OCI-LY3 (cell line): ENCODE data around the gene NBEA.
"Not testable (repeated sequence)": the region's sequence is repeated elsewhere in the genome, so short reads cannot be mapped to it uniquely, and the experiment has no call there.

ENCODE experiments used
- H2AFZ ChIP-seq: fragments of 200-600, 300-600 bp; shearing (Covaris generic); 2 replicates; pipeline ENCODE4 v1.6.0; 2014; ENCODE audit warnings: antibody characterized with exemption, low read depth, low read length
- H3K27ac ChIP-seq: fragments of 200-600, 300-600 bp; sonication (generic); 2 replicates; pipeline ENCODE4 v1.5.1; 2014; ENCODE audit warnings: mild to moderate bottlenecking, low read length, moderate library complexity, mixed read lengths
- H3K27me3 ChIP-seq: fragments of 200-600, 300-600 bp; sonication (generic); 2 replicates; pipeline ENCODE4 v1.6.1; 2014; ENCODE audit warnings: low read depth, low read length, mixed read lengths
- H3K36me3 ChIP-seq: fragments of 200-600, 300-600 bp; sonication (generic); replicated peaks from 2 replicates; pipeline ENCODE3; 2014; ENCODE audit warnings: low read depth, low read length, mixed read lengths
- H3K4me1 ChIP-seq: fragments of 300-600, 200-600 bp; sonication (generic); 2 replicates; pipeline ENCODE4 v1.6.1; 2014; ENCODE audit warnings: low read length, mixed read lengths
- H3K4me2 ChIP-seq: fragments of 200-600, 300-600 bp; sonication (generic); 2 replicates; pipeline ENCODE4 v1.6.1; 2014; ENCODE audit warnings: low read length, mixed read lengths
- H3K4me3 ChIP-seq: fragments of 300-600, 200-600 bp; sonication (generic); 2 replicates; pipeline ENCODE4 v1.5.1; 2014; ENCODE audit warnings: antibody characterized with exemption, mild to moderate bottlenecking, low read length, moderate library complexity
- H3K79me2 ChIP-seq: fragments of 300-600, 200-600 bp; shearing (Covaris generic); 2 replicates; pipeline ENCODE4 v1.6.1; 2014; ENCODE audit warnings: mild to moderate bottlenecking, low read length, mixed read lengths
- H3K9ac ChIP-seq: fragments of 300-600, 200-600 bp; shearing (Covaris generic); 2 replicates; pipeline ENCODE4 v1.6.0; 2014; ENCODE audit warnings: mild to moderate bottlenecking, low read length, moderate library complexity
- H3K9me3 ChIP-seq: fragments of 200-600, 300-600 bp; shearing (Covaris generic); 2 replicates; pipeline ENCODE4 v1.6.1; 2014; ENCODE audit warnings: low read length, mixed read lengths; ENCODE audit not compliant: insufficient read depth
- H4K20me1 ChIP-seq: fragments of 200-600, 300-600 bp; sonication (generic); 2 replicates; pipeline ENCODE4 v1.6.1; 2016; ENCODE audit warnings: low read length, mixed read lengths; ENCODE audit not compliant: insufficient read depth
- EZH2phosphoT487 ChIP-seq: fragments of 200-600 bp; shearing (Covaris generic); IDR thresholded peaks from 2 replicates; pipeline ENCODE4 v1.6.1; 2018; ENCODE audit warnings: antibody characterized with exemption, mixed run types, low read depth
- TF ChIP-seq, protein P1 (sequence below): fragments of 200-600, 300-600 bp; sonication (generic); IDR thresholded peaks from 2 replicates; pipeline ENCODE4 v1.5.1; 2014; ENCODE audit warnings: antibody characterized with exemption, low read length, low read depth

NBEA gene

DNA sequence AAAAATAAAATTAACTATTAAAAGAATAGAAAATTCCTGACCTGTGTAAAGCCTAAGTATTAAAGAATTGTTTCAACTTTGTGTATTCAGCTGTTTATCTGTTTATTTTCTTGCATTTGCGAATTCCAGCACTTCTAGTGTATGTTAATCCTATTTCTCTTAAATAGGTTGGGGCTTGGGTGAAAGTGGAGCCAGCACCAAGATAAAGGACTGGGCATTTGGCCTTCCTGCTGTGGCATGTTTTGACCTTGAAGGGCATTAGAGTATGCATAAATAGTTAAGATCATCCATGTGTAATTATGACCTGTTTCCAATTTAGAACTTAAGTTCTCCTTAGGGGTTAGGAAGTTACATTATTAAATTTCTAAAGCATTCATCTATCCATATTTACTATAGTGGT, 151.3 kb downstream of the NBEA start:
- Histone ChIP-seq H3K36me3 (no peaks in the 10 kb centered on the region), H3K4me1 (no peaks in the 10 kb centered on the region), H3K27ac (no peak overlapping the region), H3K4me2 (no peak overlapping the region), H3K9me3 (no peaks in the 10 kb centered on the region), H4K20me1 (no peaks in the 10 kb centered on the region), H3K79me2 (no peaks in the 10 kb centered on the region), H3K4me3 (no peak overlapping the region), H2AFZ (no peak overlapping the region), H3K27me3 (no peaks in the 10 kb centered on the region), H3K9ac (no peak overlapping the region)
- TF ChIP-seq, protein P1, sequence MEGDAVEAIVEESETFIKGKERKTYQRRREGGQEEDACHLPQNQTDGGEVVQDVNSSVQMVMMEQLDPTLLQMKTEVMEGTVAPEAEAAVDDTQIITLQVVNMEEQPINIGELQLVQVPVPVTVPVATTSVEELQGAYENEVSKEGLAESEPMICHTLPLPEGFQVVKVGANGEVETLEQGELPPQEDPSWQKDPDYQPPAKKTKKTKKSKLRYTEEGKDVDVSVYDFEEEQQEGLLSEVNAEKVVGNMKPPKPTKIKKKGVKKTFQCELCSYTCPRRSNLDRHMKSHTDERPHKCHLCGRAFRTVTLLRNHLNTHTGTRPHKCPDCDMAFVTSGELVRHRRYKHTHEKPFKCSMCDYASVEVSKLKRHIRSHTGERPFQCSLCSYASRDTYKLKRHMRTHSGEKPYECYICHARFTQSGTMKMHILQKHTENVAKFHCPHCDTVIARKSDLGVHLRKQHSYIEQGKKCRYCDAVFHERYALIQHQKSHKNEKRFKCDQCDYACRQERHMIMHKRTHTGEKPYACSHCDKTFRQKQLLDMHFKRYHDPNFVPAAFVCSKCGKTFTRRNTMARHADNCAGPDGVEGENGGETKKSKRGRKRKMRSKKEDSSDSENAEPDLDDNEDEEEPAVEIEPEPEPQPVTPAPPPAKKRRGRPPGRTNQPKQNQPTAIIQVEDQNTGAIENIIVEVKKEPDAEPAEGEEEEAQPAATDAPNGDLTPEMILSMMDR: no peak
- no peak for TF ChIP-seq EZH2phosphoT487

DNA sequence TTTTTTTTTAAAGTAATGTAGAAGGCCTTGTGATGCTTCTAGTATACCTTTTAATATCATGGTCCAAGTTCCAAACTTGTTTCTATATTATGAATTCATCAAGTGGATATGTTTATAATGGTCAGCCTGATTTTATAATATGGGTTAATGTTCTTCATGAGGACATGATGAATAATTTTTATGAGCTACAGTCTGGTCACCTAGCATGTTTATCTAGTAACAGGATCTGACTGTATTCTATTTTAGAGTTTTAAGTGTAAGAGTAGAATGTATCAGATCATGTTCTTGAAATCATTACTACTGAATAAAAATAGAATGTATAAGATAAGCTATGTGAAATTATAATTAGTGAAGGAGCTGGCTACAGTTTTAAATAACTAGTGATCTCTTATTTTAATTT, 164.7 kb downstream of the NBEA start:
- not testable (repeated sequence) for H3K4me2 ChIP-seq, H3K9ac ChIP-seq, H3K36me3 ChIP-seq, H3K4me1 ChIP-seq, H3K27ac ChIP-seq, H2AFZ ChIP-seq, H4K20me1 ChIP-seq, H3K9me3 ChIP-seq, H3K27me3 ChIP-seq, H3K79me2 ChIP-seq, H3K4me3 ChIP-seq

DNA sequence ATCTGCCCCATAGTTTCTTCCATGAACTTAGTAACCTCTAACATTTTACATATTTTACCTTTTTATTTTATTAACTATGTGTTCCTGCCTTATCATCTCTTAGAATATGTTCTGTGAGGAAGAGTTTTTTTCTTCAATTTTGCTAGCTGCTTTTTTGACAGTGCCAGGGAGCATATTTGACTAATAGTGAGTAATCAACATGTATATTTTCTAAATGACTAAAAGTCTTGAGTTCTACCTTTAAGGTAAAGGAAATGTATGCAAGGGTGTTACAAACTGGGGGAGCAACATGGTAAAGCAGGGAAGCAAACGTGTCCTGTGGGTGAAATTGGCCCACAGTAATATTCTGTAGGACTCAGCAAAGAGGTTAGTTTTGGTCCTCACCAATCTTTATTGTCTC, 165.5 kb downstream of the NBEA start:
- Histone ChIP-seq H3K36me3 (no peaks in the 10 kb centered on the region), H3K9me3 (no peaks in the 10 kb centered on the region), H3K27me3 (no peaks in the 10 kb centered on the region), H3K4me2 (no peak overlapping the region), H3K4me3 (no peak overlapping the region), H3K79me2 (no peaks in the 10 kb centered on the region), H3K27ac (no peak overlapping the region), H3K9ac (no peak overlapping the region), H3K4me1 (no peaks in the 10 kb centered on the region), H4K20me1 (no peaks in the 10 kb centered on the region), H2AFZ (no peak overlapping the region)
- TF ChIP-seq, protein P1: no peak
- no peak for TF ChIP-seq EZH2phosphoT487

DNA sequence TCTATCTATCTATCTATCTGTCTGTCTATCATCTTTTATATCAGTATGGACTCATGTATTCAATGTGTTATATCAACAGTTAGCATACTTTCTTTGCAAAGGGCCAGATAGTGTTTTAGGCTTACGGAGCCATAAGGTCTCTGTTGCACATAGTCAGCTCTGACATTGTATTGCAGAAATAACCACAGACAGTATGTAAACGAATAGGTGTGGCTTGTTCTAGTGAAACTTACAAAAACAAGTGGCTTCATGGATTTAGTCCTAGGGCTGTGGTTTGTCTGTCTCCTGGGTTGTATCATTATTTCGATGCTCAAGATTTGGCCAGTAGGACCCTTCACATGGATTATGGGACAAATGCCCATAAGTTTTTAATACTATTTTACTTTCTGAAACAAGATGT, 171.5 kb downstream of the NBEA start:
- H3K9me3 ChIP-seq, H3K9ac ChIP-seq, H2AFZ ChIP-seq, H3K27me3 ChIP-seq, H3K4me3 ChIP-seq, H3K27ac ChIP-seq, H3K4me1 ChIP-seq, H4K20me1 ChIP-seq, H3K4me2 ChIP-seq, H3K79me2 ChIP-seq, H3K36me3 ChIP-seq: not testable (repeated sequence)

DNA sequence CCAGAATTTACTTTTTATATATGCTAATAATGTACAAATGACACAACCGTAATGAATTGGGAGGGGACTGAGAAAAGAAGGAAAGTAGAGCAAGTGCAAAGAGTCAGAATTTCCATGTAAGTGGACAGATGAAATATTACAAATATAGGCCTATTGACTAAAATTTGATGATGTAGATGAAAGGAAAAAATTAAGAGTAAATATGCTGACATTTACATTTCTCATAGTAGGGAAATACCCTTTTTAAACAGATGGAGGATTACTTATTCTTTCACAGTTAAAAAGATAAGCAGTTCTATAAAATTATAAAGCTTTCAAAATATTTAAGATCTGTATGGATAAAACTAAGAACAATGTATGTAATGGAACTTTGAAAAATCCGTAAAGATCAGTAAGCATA, 185.4 kb downstream of the NBEA start:
- Histone ChIP-seq H3K27me3 (no peaks in the 10 kb centered on the region), H3K9me3 (no peaks in the 10 kb centered on the region), H3K27ac (no peak overlapping the region), H3K4me2 (no peak overlapping the region), H2AFZ (no peak overlapping the region), H3K36me3 (no peaks in the 10 kb centered on the region), H4K20me1 (no peaks in the 10 kb centered on the region), H3K4me3 (no peak overlapping the region), H3K4me1 (peaks cover 17% of the 10 kb centered on the region), H3K9ac (no peak overlapping the region), H3K79me2 (no peaks in the 10 kb centered on the region)
- TF ChIP-seq, protein P1: no peak
- no peak for TF ChIP-seq EZH2phosphoT487
